ENCODE measurements around the gene STIP1. TPM values are rescaled to one million over a fixed set of nuclear protein-coding genes. Genes with fewer than 3 reads are reported as not detected.
A peak's percentile ranks its signal among the peaks of the same experiment; 100 is the strongest.

STIP1 gene
- total RNA-seq, 1 experiment from 2014 or later, result 101 TPM

DNA sequence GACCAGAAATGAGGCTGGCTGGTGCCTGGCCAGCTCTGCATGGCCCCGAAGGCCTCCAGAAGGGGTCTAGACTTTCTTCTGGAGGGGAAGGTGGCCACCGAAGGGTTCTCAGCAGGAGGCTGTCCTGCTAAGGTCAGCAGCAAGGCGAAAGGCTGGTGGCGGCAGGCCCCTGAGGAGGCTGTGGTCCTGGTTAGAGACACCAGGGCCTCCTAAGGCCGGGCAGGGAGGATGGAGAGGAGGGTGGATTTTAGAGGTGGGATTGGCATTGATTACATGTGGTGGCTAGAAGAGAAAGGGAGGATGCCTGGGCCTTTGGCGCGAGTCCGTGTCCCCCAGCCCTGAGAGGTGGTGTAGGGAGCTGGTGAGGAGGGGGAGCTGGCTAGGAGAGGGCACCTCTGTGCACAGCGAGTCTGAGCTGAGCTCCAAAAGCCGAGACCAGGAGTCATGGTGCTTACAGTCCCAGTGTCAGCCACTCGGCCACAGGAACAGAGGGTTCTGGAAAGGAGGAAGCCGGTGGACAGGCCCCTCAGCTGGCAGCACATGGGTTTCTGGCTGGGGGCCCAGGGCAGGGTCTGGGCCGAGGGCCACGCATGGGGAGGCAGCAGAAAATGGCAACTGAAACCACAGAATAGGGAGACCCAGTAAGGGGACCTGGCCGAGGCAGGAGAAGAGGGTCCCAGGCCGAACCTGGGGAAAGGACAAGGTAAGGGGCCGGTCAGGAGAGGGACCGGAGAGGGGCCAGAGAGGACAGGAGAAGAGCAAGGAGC, 23.0 kb downstream of the STIP1 start:
- H3K27ac ChIP-seq (ENCODE audit: low read length), result peak overlapping the region; percentile 92; the same call in 1 of the 2 replicates
- H3K9ac ChIP-seq (ENCODE audit: low read length), result peak overlapping the region; percentile 91; the same call in 1 of the 2 replicates
- H3K36me3 ChIP-seq (ENCODE audit: insufficient read depth, low read length), result peaks cover 15% of the 10 kb centered on the region; the same call in 1 of the 2 replicates
- H3K27me3 ChIP-seq (ENCODE audit: low read length), result no peaks in the 10 kb centered on the region
- H4K20me1 ChIP-seq (ENCODE audit: insufficient read depth, low read depth, low read length), result peaks cover 8% of the 10 kb centered on the region; the same call in 1 of the 2 replicates
- no peaks in the 10 kb centered on the region for H3K9me3 ChIP-seq (ENCODE audit: low read length)
- H2AFZ ChIP-seq (ENCODE audit: low read length), result no peak overlapping the region
- no peak overlapping the region for H3K4me3 ChIP-seq (ENCODE audit: low read length)
- H3K79me2 ChIP-seq (ENCODE audit: low read length), result peaks cover 18% of the 10 kb centered on the region; the same call in 1 of the 2 replicates
- DNase-seq, result no peak
- H3K9me2 ChIP-seq (replicated peaks; ENCODE audit: insufficient read depth, low read length), result no peaks in the 10 kb centered on the region
- peaks cover 73% of the 10 kb centered on the region for H3K4me1 ChIP-seq (ENCODE audit: low read length)
- H3K4me2 ChIP-seq (ENCODE audit: low read depth, low read length, poor library complexity, severe bottlenecking), result no peak overlapping the region

- H3K27me3 ChIP-seq (ENCODE audit: low read length), result no peaks in the 10 kb centered on the region
- no peak overlapping the region for H2AFZ ChIP-seq (ENCODE audit: low read length)
- H3K4me3 ChIP-seq (ENCODE audit: low read length), result no peak overlapping the region
- H3K79me2 ChIP-seq (ENCODE audit: low read length), result peaks cover 18% of the 10 kb centered on the region; the same call in 1 of the 2 replicates
- no peak overlapping the region for H3K4me2 ChIP-seq (ENCODE audit: low read depth, low read length, poor library complexity, severe bottlenecking)
- no peaks in the 10 kb centered on the region for H3K9me2 ChIP-seq (replicated peaks; ENCODE audit: insufficient read depth, low read length)
- H3K36me3 ChIP-seq (ENCODE audit: insufficient read depth, low read length), result peaks cover 14% of the 10 kb centered on the region; the same call in 1 of the 2 replicates
- no peak overlapping the region for H3K27ac ChIP-seq (ENCODE audit: low read length)
- H4K20me1 ChIP-seq (ENCODE audit: insufficient read depth, low read depth, low read length), result peaks cover 8% of the 10 kb centered on the region; the same call in 1 of the 2 replicates
- H3K9ac ChIP-seq (ENCODE audit: low read length), result no peak overlapping the region
- H3K4me1 ChIP-seq (ENCODE audit: low read length), result peaks cover 73% of the 10 kb centered on the region
- DNase-seq, result no peak
- no peaks in the 10 kb centered on the region for H3K9me3 ChIP-seq (ENCODE audit: low read length)
Observed at GRCh38 chr11:64209563-64209843, 23.5 kb downstream of the STIP1 start.

DNA sequence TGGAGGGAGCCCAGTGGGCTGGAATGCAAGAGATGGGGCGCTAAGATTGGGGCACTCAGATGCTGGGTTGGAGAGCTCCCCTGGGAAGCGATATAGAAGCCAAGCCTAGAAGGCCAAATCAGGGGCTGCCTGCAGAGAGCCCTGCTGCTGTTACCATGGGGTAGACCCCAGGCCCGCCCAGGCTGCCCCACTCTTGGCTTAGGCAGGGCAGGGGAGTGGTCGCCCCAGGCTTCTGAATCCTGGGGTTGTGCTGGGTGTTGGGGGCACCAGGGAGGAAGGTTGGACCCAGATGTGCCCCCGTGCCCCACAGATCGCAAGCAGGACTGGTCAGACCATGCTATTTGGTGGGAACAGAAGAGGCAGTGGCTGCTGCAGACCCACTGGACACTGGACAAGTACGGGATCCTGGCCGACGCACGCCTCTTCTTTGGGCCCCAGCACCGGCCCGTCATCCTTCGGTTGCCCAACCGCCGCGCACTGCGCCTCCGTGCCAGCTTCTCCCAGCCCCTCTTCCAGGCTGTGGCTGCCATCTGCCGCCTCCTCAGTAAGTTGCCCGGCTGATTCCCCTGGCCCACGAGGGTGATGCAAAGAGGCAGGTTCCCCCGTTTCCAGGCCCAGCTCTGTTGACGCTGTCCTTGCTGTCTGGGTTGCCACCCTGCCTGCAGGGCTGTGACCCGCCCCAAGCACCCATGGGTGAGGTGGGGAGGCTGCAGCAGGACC, 24.5 kb downstream of the STIP1 start:
- Histone ChIP-seq H2AFZ (ENCODE audit: low read length) (no peak overlapping the region), H3K9me2 (replicated peaks; ENCODE audit: insufficient read depth, low read length) (no peaks in the 10 kb centered on the region), H4K20me1 (ENCODE audit: insufficient read depth, low read depth, low read length) (peaks cover 8% of the 10 kb centered on the region; the same call in 1 of the 2 replicates), H3K9ac (ENCODE audit: low read length) (no peak overlapping the region), H3K4me3 (ENCODE audit: low read length) (no peak overlapping the region), H3K9me3 (ENCODE audit: low read length) (no peaks in the 10 kb centered on the region), H3K36me3 (ENCODE audit: insufficient read depth, low read length) (peaks cover 14% of the 10 kb centered on the region; the same call in 1 of the 2 replicates), H3K27me3 (ENCODE audit: low read length) (no peaks in the 10 kb centered on the region), H3K79me2 (ENCODE audit: low read length) (peaks cover 15% of the 10 kb centered on the region; the same call in 1 of the 2 replicates), H3K4me1 (ENCODE audit: low read length) (peaks cover 73% of the 10 kb centered on the region), H3K4me2 (ENCODE audit: low read depth, low read length, poor library complexity, severe bottlenecking) (no peak overlapping the region), H3K27ac (ENCODE audit: low read length) (no peak overlapping the region)
- DNase-seq, result no peak

DNA sequence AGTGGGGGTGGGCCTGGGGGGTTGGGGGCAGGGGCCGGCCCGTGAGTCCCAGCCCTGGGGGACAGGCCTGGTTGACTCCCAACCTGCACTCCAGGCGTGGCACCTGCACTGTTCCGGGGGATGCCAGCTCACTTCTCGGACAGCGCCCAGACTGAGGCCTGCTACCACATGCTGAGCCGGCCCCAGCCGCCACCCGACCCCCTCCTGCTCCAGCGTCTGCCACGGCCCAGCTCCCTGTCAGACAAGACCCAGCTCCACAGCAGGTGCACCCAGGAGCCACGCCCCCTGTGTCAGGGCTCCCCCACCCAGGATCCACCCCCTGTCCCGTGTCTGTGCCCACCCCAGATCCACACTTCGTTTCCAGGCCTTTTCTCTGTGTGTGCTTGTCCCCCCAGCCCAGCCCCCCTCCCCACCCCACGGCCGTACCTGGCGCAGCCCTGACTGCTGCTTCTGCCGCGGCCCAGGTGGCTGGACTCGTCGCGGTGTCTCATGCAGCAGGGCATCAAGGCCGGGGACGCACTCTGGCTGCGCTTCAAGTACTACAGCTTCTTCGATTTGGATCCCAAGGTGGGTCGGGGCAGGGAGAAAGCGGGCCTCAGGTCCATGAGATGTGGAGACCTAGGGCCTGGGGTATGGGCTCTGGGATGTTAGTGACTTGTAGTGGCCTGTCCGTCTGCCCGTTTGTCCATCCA, 25.4 kb downstream of the STIP1 start:
- peaks cover 14% of the 10 kb centered on the region; the same call in 1 of the 2 replicates for H3K36me3 ChIP-seq (ENCODE audit: insufficient read depth, low read length)
- no peak overlapping the region for H3K9ac ChIP-seq (ENCODE audit: low read length)
- peaks cover 71% of the 10 kb centered on the region for H3K4me1 ChIP-seq (ENCODE audit: low read length)

GRCh38 chr11:64216879-64217278, 30.9 kb downstream of the STIP1 start:
- H2AFZ ChIP-seq (ENCODE audit: low read length), result no peak overlapping the region
- H4K20me1 ChIP-seq (ENCODE audit: insufficient read depth, low read depth, low read length), result no peaks in the 10 kb centered on the region
- no peaks in the 10 kb centered on the region for H3K9me2 ChIP-seq (replicated peaks; ENCODE audit: insufficient read depth, low read length)
- H3K79me2 ChIP-seq (ENCODE audit: low read length), result no peaks in the 10 kb centered on the region
- no peak overlapping the region for H3K27ac ChIP-seq (ENCODE audit: low read length)
- H3K9ac ChIP-seq (ENCODE audit: low read length), result no peak overlapping the region
- peaks cover 15% of the 10 kb centered on the region; the same call in 1 of the 2 replicates for H3K36me3 ChIP-seq (ENCODE audit: insufficient read depth, low read length)
- no peak overlapping the region for H3K4me3 ChIP-seq (ENCODE audit: low read length)
- DNase-seq, result no peak
- no peaks in the 10 kb centered on the region for H3K9me3 ChIP-seq (ENCODE audit: low read length)
- H3K27me3 ChIP-seq (ENCODE audit: low read length), result no peaks in the 10 kb centered on the region
- peaks cover 40% of the 10 kb centered on the region for H3K4me1 ChIP-seq (ENCODE audit: low read length)
- H3K4me2 ChIP-seq (ENCODE audit: low read depth, low read length, poor library complexity, severe bottlenecking), result no peak overlapping the region

More for the DNA sequence above, 25.4 kb downstream of the STIP1 start:
- no peak for DNase-seq
- no peak overlapping the region for H3K4me3 ChIP-seq (ENCODE audit: low read length)
- H3K79me2 ChIP-seq (ENCODE audit: low read length), result peaks cover 12% of the 10 kb centered on the region; the same call in 1 of the 2 replicates
- peaks cover 8% of the 10 kb centered on the region; the same call in 1 of the 2 replicates for H4K20me1 ChIP-seq (ENCODE audit: insufficient read depth, low read depth, low read length)
- H3K27ac ChIP-seq (ENCODE audit: low read length), result no peak overlapping the region
- no peaks in the 10 kb centered on the region for H3K9me3 ChIP-seq (ENCODE audit: low read length)
- no peaks in the 10 kb centered on the region for H3K9me2 ChIP-seq (replicated peaks; ENCODE audit: insufficient read depth, low read length)
- H3K4me2 ChIP-seq (ENCODE audit: low read depth, low read length, poor library complexity, severe bottlenecking), result no peak overlapping the region
- no peaks in the 10 kb centered on the region for H3K27me3 ChIP-seq (ENCODE audit: low read length)
- H2AFZ ChIP-seq (ENCODE audit: low read length), result no peak overlapping the region

DNA sequence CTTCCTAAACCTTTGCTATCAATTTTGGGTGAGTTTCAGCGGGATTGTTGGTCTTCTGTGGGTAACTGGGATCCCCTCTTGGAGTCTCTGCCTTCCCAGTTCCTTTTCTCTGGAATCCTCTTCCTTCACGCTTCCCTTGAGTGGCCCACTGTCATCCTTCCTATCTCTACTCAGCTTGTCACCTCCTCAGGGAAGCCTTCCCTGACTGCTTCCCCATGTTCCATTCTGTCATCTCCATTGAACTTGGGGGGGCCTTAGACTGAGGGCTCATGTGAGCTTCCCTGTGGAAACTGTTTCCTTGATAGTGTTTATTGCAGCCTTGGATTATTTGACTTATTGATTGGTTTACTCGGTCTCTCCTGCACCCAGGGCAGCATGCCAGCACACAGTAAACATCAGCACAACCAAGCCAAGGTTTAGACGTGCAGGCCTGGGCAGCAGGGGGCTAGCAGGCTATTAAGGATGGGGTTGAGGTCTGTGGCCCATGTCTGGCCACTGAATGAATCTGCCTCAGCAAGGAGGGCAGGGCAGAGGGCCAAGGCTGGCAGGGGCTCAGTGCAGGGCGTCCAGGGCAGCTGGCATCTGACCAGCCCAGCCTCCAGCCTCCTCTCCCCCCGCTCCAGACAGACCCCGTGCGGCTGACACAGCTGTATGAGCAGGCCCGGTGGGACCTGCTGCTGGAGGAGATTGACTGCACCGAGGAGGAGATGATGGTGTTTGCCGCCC, 32.8 kb downstream of the STIP1 start:
- Histone ChIP-seq H3K27me3 (ENCODE audit: low read length) (no peaks in the 10 kb centered on the region), H3K9me2 (replicated peaks; ENCODE audit: insufficient read depth, low read length) (no peaks in the 10 kb centered on the region), H3K9me3 (ENCODE audit: low read length) (no peaks in the 10 kb centered on the region), H3K4me3 (ENCODE audit: low read length) (no peak overlapping the region), H3K27ac (ENCODE audit: low read length) (no peak overlapping the region), H3K9ac (ENCODE audit: low read length) (no peak overlapping the region), H2AFZ (ENCODE audit: low read length) (no peak overlapping the region), H3K4me1 (ENCODE audit: low read length) (peaks cover 28% of the 10 kb centered on the region), H3K36me3 (ENCODE audit: insufficient read depth, low read length) (peaks cover 9% of the 10 kb centered on the region; the same call in 1 of the 2 replicates), H3K4me2 (ENCODE audit: low read depth, low read length, poor library complexity, severe bottlenecking) (no peak overlapping the region), H4K20me1 (ENCODE audit: insufficient read depth, low read depth, low read length) (no peaks in the 10 kb centered on the region), H3K79me2 (ENCODE audit: low read length) (no peaks in the 10 kb centered on the region)
- DNase-seq, result no peak

DNA sequence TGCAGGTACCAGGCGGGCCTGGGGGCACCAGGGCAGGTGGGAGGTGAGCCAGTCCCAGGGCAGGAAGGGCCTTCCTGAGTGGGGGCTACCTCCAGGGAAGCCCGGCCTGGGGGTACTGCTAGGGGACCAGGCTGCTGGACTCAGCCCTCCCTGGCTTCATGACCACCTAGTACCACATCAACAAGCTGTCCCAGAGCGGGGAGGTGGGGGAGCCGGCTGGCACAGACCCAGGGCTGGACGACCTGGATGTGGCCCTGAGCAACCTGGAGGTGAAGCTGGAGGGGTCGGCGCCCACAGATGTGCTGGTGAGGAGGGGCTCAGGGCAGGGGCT, 33.3 kb downstream of the STIP1 start:
- H3K27me3 ChIP-seq (ENCODE audit: low read length), result no peaks in the 10 kb centered on the region
- H3K79me2 ChIP-seq (ENCODE audit: low read length), result no peaks in the 10 kb centered on the region
- H3K4me1 ChIP-seq (ENCODE audit: low read length), result peaks cover 28% of the 10 kb centered on the region
- H3K9ac ChIP-seq (ENCODE audit: low read length), result no peak overlapping the region
- no peaks in the 10 kb centered on the region for H3K9me3 ChIP-seq (ENCODE audit: low read length)
- no peak overlapping the region for H3K4me2 ChIP-seq (ENCODE audit: low read depth, low read length, poor library complexity, severe bottlenecking)
- H2AFZ ChIP-seq (ENCODE audit: low read length), result no peak overlapping the region
- DNase-seq, result no peak
- H3K27ac ChIP-seq (ENCODE audit: low read length), result no peak overlapping the region
- no peaks in the 10 kb centered on the region for H3K9me2 ChIP-seq (replicated peaks; ENCODE audit: insufficient read depth, low read length)
- no peaks in the 10 kb centered on the region for H4K20me1 ChIP-seq (ENCODE audit: insufficient read depth, low read depth, low read length)
- peaks cover 5% of the 10 kb centered on the region; the same call in 1 of the 2 replicates for H3K36me3 ChIP-seq (ENCODE audit: insufficient read depth, low read length)
- no peak overlapping the region for H3K4me3 ChIP-seq (ENCODE audit: low read length)
